GM12892 (cell line): Measurements from ENCODE around the gene BCL2A1.
"Not testable (repeated sequence)": the region's sequence is repeated elsewhere in the genome, so short reads cannot be mapped to it uniquely, and the experiment has no call there.

Source experiments
- DNase-seq: peaks from one replicate; pipeline ENCODE4 v3.0.0; 2011; ENCODE audit not compliant: insufficient read length
- FAIRE-seq: peaks from 2 replicates; lab custom pipeline; 2011; peaks lifted over from hg19 to GRCh38; lab: Jason Lieb, UNC
- POLR2A ChIP-seq: IDR thresholded peaks from 2 replicates; pipeline ENCODE4 v1.6.1; 2011; ENCODE audit warnings: low read depth, low read length, control low read depth
- POLR2AphosphoS5 ChIP-seq: IDR thresholded peaks from 2 replicates; pipeline ENCODE4 v1.6.1; 2011; ENCODE audit warnings: low read depth, low read length, control low read depth
- TAF1 ChIP-seq: IDR thresholded peaks from 2 replicates; pipeline ENCODE4 v1.6.1; 2011; ENCODE audit warnings: low read depth, mild to moderate bottlenecking, control low read depth, low read length, borderline replicate concordance

BCL2A1 gene

DNA sequence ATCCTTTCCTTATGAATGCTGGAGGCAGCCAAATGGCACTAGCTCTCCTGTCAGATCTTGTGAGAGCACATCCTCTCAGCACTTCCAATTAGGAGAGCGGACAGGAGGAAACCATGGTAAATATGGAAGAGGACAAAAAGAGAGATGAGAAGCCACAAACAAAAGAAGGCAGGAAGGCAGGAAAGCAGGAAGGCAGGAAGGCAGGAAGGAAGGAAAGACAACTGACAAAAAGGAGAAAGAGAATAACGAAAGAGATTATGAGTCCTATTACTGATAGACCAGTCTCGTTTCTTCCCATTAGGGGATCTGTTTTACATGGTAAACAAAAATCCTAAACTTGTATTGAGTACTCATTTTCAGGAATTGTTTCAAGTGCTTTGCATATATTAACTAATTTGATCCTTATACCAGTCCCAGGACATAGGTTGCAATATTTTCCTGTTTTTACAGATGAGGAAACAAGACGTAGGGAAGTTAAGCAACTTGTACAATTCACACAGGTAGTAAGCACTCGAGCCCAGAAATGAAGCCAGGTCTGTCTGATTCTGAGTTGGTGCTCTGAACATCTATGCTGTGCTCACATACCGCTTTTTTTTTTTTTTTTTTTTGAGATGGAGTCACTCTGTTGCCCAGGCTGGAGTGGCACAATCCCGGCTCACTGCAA is 4.2 kb downstream of the BCL2A1 start:
- peak; percentile 91 for FAIRE-seq
- DNase-seq = no peak
- TF ChIP-seq TAF1 (no peak), POLR2A (no peak), POLR2AphosphoS5 (no peak)

DNA sequence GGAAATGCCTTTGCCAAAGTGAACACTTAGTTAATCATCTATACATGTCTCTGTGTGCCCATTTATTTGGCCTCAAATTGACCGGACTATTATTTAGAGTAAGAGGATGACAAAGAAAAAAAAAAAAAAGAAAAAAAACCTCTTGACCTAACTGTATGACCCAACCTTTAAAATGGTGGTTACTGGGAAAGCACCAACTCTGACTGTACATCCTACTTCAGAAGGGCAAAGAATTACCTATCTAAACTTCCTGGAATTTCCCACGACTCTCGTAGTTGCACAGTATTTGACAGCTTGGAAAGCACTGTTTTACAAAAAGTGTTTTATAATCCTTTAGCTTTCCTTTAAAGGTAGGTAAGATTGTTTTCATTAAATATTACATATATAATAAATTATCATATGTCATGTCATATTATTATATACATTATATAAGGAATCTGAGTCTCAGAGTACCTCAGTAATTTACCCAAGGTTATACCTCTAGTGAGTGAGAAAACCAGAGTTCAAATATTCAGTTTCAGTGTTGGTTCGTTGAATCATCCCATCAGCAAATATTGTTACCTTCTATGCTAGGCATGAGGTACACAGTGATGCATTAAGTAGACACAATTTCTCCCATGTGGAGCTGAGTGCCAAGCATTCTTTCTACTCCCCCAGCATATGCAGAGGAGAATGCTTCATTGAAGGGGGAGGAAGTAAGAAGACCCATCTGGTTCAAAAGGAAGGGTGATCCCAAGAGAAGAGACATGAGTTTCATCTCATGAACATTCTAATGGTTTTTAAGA is 5.0 kb downstream of the BCL2A1 start:
- no peak for DNase-seq
- FAIRE-seq = peak; percentile 53
- no peak for TF ChIP-seq TAF1
- no peak for TF ChIP-seq POLR2AphosphoS5
- TF ChIP-seq POLR2A = no peak

- peak; percentile 73 for FAIRE-seq
- no peak for TF ChIP-seq POLR2AphosphoS5
- peak; percentile 47; the same call in 1 of the 2 replicates for TF ChIP-seq POLR2A
- DNase-seq = no peak
Observed at GRCh38 chr15:79964232-79964805, 6.7 kb downstream of the BCL2A1 start.

DNA sequence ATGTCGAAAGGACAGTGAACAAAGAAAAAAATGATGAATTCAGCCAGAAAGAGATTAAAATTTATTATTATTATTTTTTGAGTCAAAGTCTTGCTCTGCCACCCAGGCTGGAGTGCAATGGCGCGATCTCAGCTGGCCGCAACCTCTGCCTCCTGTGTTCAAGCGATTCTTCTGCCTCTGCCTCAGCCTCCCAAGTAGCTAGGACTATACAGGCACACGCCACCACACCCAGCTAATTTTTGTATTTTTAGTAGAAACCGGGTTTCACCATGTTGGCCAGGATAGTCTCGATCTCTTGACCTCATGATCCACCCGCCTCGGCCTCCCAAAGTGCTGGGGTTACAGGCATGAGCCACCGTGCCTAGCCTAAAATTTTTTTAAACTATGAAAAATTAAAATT is 8.1 kb downstream of the BCL2A1 start:
- not testable (repeated sequence) for FAIRE-seq, DNase-seq

- TF ChIP-seq POLR2A = no peak
- peak; percentile 73 for TF ChIP-seq POLR2AphosphoS5
- TF ChIP-seq TAF1 = no peak
- peak; percentile 50 for FAIRE-seq
- no peak for DNase-seq
Observed at GRCh38 chr15:79962178-79962577, 8.8 kb downstream of the BCL2A1 start.

DNA sequence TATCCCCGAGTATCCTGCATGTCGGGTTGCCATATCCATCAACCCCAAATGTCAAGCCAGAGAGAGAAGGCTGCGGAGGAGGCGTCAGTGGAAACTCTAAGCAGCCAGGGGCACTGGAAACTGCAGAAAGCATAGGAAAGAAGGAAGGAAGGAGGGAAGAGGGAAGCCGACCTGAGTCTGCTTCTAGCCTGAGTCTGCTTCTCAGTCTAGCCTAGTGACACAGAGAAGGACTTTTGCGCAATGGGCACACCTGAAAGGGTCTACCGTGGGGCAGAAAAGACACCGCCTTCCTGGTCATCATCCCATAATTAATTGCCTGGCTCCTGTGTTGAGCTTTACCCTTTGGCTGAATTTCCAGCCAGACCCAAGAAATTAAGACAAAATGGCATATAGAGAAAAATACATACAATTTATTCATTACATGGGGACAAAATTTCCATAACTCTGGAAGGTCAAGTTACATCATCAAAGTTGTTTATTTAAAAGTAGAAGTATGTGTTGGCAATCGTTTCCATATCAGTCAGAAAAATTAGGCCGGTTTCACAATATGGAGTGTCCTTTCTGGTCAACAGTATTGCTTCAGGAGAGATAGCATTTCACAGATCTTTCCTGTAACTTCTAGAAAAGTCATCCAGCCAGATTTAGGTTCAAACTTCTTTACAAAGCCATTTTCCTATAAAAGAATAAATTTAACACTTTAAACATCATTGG is 10.3 kb downstream of the BCL2A1 start:
- FAIRE-seq = no peak
- no peak for DNase-seq
- no peak for TF ChIP-seq POLR2AphosphoS5
- TF ChIP-seq POLR2A = no peak
- TF ChIP-seq TAF1 = no peak

DNA sequence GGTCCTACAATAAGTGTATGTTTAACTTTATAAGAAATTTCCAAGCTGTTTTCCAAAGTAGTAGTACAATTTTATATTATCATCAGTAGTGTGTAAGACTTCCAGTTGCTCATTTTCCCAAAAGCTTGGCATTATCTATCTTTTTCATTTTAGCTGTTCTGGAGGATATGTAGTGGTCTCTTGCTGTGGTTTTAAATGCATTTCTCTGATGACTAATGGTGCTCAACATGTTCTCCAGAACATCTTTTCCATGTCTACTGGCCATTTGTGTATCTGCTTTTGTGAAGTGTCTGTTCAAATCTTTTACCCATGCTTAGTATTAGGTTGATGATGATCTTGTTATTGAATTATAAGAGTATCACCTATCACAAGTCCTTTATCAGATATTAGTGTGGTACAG is 13.3 kb downstream of the BCL2A1 start:
- no peak for DNase-seq
- FAIRE-seq = no peak
- TF ChIP-seq POLR2AphosphoS5 = no peak
- no peak for TF ChIP-seq TAF1
- no peak for TF ChIP-seq POLR2A

DNA sequence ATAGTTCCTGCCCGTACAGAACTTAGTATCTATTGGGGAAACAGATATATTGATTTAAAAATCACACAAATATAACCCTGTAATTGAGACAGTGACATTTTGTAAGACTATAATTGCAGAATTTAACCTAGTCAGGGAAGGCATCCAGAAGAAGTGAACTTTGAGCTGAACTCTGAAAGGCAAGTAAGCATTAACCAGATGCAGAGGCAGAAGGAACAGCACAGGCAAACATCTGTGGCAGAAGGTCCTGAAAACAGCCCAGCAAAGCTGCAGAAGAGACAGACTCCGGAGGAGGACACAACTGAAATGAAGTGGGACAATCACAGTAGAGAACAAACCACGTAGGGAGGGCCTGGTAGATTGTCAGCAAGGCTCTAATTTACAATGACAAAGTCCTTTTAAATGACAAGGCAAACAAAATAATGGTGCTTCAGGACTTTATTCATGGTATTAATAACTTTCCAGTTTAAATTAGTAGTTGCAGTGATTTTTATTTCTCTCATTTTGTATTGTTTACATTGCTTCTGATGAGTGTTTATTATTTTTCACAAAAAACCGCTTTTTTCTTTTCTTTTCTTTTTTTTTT is 14.5 kb downstream of the BCL2A1 start:
- TF ChIP-seq POLR2A = no peak
- TF ChIP-seq TAF1 = no peak
- no peak for TF ChIP-seq POLR2AphosphoS5
- DNase-seq (no peak), FAIRE-seq (no peak)

DNA sequence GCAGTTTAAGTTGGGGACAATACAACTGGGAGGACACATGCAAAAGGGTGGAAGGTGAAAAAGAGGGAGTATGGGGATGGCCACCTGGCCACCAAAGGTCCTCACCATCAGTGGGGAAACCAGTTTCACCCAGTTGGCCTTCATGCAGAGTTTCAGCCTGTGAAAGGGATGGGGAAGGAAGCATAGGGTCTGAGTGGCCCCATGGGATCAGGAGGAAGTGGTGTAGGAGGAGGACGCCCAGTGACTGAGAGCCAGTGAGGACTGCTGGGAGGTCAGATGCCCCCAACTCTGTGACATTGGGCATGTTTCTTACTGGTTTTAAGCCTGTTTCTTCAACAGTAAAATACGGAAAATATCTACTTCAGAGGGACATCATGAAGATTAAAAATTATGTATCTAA is 16.3 kb downstream of the BCL2A1 start:
- no peak for DNase-seq
- TF ChIP-seq TAF1 (no peak), POLR2AphosphoS5 (no peak), POLR2A (no peak)
- no peak for FAIRE-seq

- FAIRE-seq (no peak), DNase-seq (no peak)
Observed at GRCh38 chr15:79953951-79954444, 17.0 kb downstream of the BCL2A1 start.

DNA sequence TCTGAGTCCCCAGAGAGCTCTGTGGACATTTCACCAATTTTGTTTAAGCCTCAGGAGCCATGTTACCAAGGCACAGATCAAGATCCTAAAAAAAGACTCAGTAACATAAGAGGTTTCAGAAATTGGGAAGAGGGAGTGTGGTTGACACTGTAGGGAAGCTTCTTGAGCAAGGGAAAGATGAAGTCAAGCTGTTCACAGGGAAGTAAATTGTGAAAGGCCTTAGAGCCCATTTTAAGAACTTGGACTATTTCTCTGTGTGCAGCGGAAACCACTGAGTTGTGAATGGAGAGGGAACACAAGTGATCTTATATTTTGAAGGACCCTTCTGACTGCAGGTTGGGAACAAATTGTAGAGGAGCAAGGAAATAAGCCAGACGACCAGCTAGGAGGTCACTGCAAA is 18.7 kb downstream of the BCL2A1 start:
- no peak for DNase-seq
- no peak for FAIRE-seq
- TF ChIP-seq POLR2AphosphoS5 (no peak), TAF1 (no peak)

More at GRCh38 chr15:79953951-79954444, 17.0 kb downstream of the BCL2A1 start:
- TF ChIP-seq POLR2A (no peak), POLR2AphosphoS5 (no peak)
